ENCODE results near the gene RNF25.

- no peak for TF ChIP-seq CTCF (IDR thresholded peaks at IDR 0.05; ENCODE audit: insufficient read depth, low read depth, low read length)
- TF ChIP-seq EZH2 (IDR thresholded peaks at IDR 0.05; ENCODE audit: insufficient read depth, low read length) = no peak
Observed at GRCh38 chr2:218648787-218649100, 23.1 kb downstream of the RNF25 start.
